GM13977 (cell line): ENCODE measurements around the gene XRN2.

ENCODE experiments used
- DNase-seq: peaks from one replicate; pipeline ENCODE4 v3.0.0; 2012; ENCODE audit warnings: low spot score
- CTCF ChIP-seq: IDR thresholded peaks from 2 replicates; pipeline ENCODE4 v1.5.1; 2012; ENCODE audit warnings: mild to moderate bottlenecking, control low read depth; ENCODE audit not compliant: insufficient read depth; ENCODE audit errors: extremely low read depth, missing control alignments
- in situ Hi-C: fragments of 300-500 bp; cut with MboI; formaldehyde crosslinking; loops from one replicate; pipeline ENCODE4 v1.12.0; 2022; ENCODE audit warnings: low sequenced_read_pairs, low pct_unique_long_range_greater_than_20kb, mixed read lengths, inconsistent platforms; ENCODE audit not compliant: unreplicated experiment

XRN2 gene

GRCh38 chr20:21387528-21387927 is 84.4 kb downstream of the XRN2 start:
- TF ChIP-seq CTCF: no peak
- in situ Hi-C loops: loop anchor here (25.0 kb wide), 1 partner anchor 275 kb away; the partner anchor contains the start of gene LINC00237
- DNase-seq: no peak

- TF ChIP-seq CTCF: no peak
- in situ Hi-C loops: loop anchor here (25.0 kb wide), 1 partner anchor 276 kb away; the partner anchor contains the start of gene LINC00237
- DNase-seq: no peak
These were observed 85.4 kb downstream of the XRN2 start for GRCh38 chr20:21388566-21388965.

- TF ChIP-seq CTCF: no peak
- in situ Hi-C loops: loop anchor here (25.0 kb wide), 1 partner anchor 277 kb away; the partner anchor contains the start of gene LINC00237
- DNase-seq: no peak
These were observed 86.2 kb downstream of the XRN2 start for GRCh38 chr20:21389368-21389767.

DNA sequence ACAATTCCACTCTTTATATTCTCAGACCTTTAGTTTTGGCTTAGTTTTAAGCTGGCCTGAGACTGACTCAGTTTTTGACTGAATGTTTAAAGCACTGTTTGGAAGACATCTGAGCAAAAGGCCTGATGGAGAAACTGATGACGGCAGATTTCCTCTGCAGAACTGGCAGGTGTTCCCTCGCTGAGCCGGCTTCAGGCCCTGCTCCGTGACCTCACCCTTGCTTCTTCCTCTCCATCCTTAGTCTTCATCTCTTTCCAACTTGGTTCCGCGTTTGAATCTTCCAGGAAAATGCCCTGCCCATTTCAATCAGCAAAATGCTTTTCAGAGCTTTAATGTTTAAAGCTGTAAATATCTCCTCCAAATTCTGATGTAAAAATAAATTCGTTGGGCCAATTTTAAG is 87.6 kb downstream of the XRN2 start:
- no peak for DNase-seq
- TF ChIP-seq CTCF: no peak
- in situ Hi-C loops: loop anchor here (25.0 kb wide), 1 partner anchor 278 kb away; the partner anchor contains the start of gene LINC00237

DNA sequence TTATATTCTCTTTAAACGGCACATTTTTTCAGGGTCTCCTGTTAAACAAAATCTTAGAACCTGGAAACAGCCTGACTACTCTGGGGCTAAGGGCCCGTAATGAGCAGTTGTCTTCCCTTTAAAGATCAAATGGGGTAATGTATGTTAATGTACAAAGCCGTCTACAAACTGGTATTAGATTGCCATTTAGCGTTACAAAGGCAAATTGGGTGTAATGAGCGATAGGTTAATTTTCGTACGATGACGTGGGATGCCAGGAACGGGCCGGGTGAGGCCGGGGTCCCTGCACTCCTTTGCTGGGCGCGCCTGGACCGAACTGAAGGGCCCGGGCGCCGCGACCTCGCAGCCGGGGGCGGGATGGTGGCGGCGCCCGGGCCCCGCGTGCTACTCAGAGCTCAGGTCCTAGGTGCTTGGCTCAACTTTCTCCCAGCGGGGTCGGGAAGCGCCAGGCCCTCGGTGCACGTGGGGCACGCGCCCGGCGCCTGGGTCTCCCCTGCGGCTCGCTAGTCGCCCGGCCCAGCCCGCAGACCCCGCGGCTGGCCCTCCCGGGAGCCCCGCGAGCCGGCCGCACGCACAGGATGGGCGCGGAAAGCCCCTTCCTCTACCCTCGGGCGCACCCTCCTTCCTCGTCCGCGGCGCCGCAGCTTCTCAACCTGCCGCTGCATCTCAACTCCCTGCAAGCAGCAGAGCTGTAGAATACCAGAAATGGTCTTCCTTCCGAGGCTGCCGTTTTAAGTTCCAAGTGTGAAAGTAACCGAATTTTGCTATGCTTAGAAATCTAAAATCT is 88.2 kb downstream of the XRN2 start:
- DNase-seq: peak; percentile 46
- in situ Hi-C loops: loop anchor here (25.0 kb wide), 1 partner anchor 279 kb away; the partner anchor contains the start of gene LINC00237
- no peak for TF ChIP-seq CTCF

- no peak for TF ChIP-seq CTCF
- in situ Hi-C loops: loop anchor here (25.0 kb wide), 1 partner anchor 280 kb away; the partner anchor contains the start of gene LINC00237
- no peak for DNase-seq
These were observed 88.8 kb downstream of the XRN2 start for GRCh38 chr20:21391972-21392352.
